PFSK-1 (cell line): Measurements from ENCODE around the gene CTU1.

Source experiments
- FOXP2 ChIP-seq: optimal IDR thresholded peaks from 2 replicates; pipeline ENCODE3; 2011; ENCODE audit warnings: borderline replicate concordance, control low read depth, inconsistent platforms; ENCODE audit not compliant: insufficient read depth; ENCODE audit errors: extremely low read length, extremely low read depth
- POLR2AphosphoS5 ChIP-seq: IDR thresholded peaks from 2 replicates; pipeline ENCODE4 v1.6.1; 2012; ENCODE audit warnings: low read depth, mild to moderate bottlenecking, control low read depth, low read length, moderate library complexity
- REST ChIP-seq, 2 experiments: IDR thresholded peaks; 2 replicates each; pipeline versions ENCODE4 v1.6.1 to v1.8.0; 2011 to 2012; ENCODE audit warnings: low read depth in 2 of 2, low read length in 2 of 2, control low read depth in 1 of 2, inconsistent platforms in 1 of 2, mild to moderate bottlenecking in 1 of 2, moderate library complexity in 1 of 2; ENCODE audit not compliant: insufficient read depth in 1 of 2
- SIN3A ChIP-seq: IDR thresholded peaks from 2 replicates; pipeline ENCODE4 v1.6.1; 2012; ENCODE audit warnings: mild to moderate bottlenecking, low read length, moderate library complexity, borderline replicate concordance; ENCODE audit not compliant: insufficient read depth
- TAF1 ChIP-seq: IDR thresholded peaks from 2 replicates; pipeline ENCODE4 v1.6.1; 2012; ENCODE audit warnings: low read length, control low read depth, borderline replicate concordance; ENCODE audit not compliant: insufficient read depth

The CTU1 gene

GRCh38 chr19:51103926-51104341, 4.3 kb downstream of the CTU1 start:
- TF ChIP-seq FOXP2 (no peak), SIN3A (no peak), POLR2AphosphoS5 (no peak), TAF1 (no peak), REST (IDR thresholded peaks at IDR 0.05; ENCODE audit: insufficient read depth in 1 of 2, low read depth in 2 of 2, low read length in 2 of 2) (no peak)

GRCh38 chr19:51102991-51103390, 5.2 kb downstream of the CTU1 start:
- TF ChIP-seq SIN3A: no peak
- TF ChIP-seq REST (IDR thresholded peaks at IDR 0.05; ENCODE audit: insufficient read depth in 1 of 2, low read depth in 2 of 2, low read length in 2 of 2): no peak
- no peak for TF ChIP-seq FOXP2
- no peak for TF ChIP-seq POLR2AphosphoS5
- TF ChIP-seq TAF1: no peak

GRCh38 chr19:51101171-51101865, 6.9 kb downstream of the CTU1 start:
- TF ChIP-seq TAF1 (no peak), FOXP2 (no peak), SIN3A (no peak), POLR2AphosphoS5 (no peak), REST (IDR thresholded peaks at IDR 0.05; ENCODE audit: insufficient read depth in 1 of 2, low read depth in 2 of 2, low read length in 2 of 2) (no peak)

- TF ChIP-seq FOXP2 (no peak), POLR2AphosphoS5 (no peak), REST (IDR thresholded peaks at IDR 0.05; ENCODE audit: insufficient read depth in 1 of 2, low read depth in 2 of 2, low read length in 2 of 2) (no peak), TAF1 (no peak), SIN3A (no peak)
Observed at GRCh38 chr19:51100601-51101000, 7.6 kb downstream of the CTU1 start.

GRCh38 chr19:51099047-51099382, 9.2 kb downstream of the CTU1 start:
- no peak for TF ChIP-seq REST (IDR thresholded peaks at IDR 0.05; ENCODE audit: insufficient read depth in 1 of 2, low read depth in 2 of 2, low read length in 2 of 2)
- no peak for TF ChIP-seq SIN3A
- TF ChIP-seq TAF1: no peak
